Neuronal stem cell (in vitro differentiated cells): ENCODE data around the gene GTF2H3.

Source experiments
- DNase-seq: peaks from one replicate; pipeline ENCODE4 v3.0.0-alpha.2; 2013; ENCODE audit warnings: low spot score
- H2AFZ ChIP-seq: one replicate; pipeline ENCODE4 v1.6.1; 2013; ENCODE audit warnings: mild to moderate bottlenecking, low read length, inconsistent platforms
- H2AK5ac ChIP-seq: 2 replicates; pipeline ENCODE4 v1.6.1; 2013; ENCODE audit warnings: low read depth, mild to moderate bottlenecking, inconsistent platforms, low read length, moderate library complexity, mixed read lengths
- H2BK120ac ChIP-seq: 2 replicates; pipeline ENCODE4 v1.6.1; 2013; ENCODE audit warnings: low read depth, mild to moderate bottlenecking, inconsistent platforms, low read length, moderate library complexity, mixed read lengths
- H2BK12ac ChIP-seq: one replicate; pipeline ENCODE4 v1.6.1; 2013; ENCODE audit warnings: low read length, inconsistent platforms
- H2BK15ac ChIP-seq: 2 replicates; pipeline ENCODE4 v1.6.1; 2013; ENCODE audit warnings: mild to moderate bottlenecking, low read length, inconsistent platforms, mixed read lengths
- H2BK5ac ChIP-seq: one replicate; pipeline ENCODE4 v1.6.1; 2013; ENCODE audit warnings: inconsistent platforms, mild to moderate bottlenecking, low read length, moderate library complexity
- H3K14ac ChIP-seq: one replicate; pipeline ENCODE4 v1.6.1; 2013; ENCODE audit warnings: low read length, inconsistent platforms
- H3K18ac ChIP-seq: 2 replicates; pipeline ENCODE4 v1.6.1; 2013; ENCODE audit warnings: low read length, inconsistent platforms
- H3K23ac ChIP-seq: 2 replicates; pipeline ENCODE4 v1.6.1; 2013; ENCODE audit warnings: low read depth, mild to moderate bottlenecking, mixed read lengths, low read length, inconsistent platforms; ENCODE audit not compliant: poor library complexity
- H3K27ac ChIP-seq: replicated peaks from 3 replicates; pipeline ENCODE4 v1.5.1; 2013; ENCODE audit warnings: low read length, inconsistent platforms
- H3K27me3 ChIP-seq, 3 experiments: 2 replicates each; pipeline ENCODE4 v1.6.1; 2013; ENCODE audit warnings: low read length in 3 of 3, mild to moderate bottlenecking in 2 of 3, inconsistent platforms in 1 of 3, low read depth in 1 of 3, mixed read lengths in 1 of 3, moderate library complexity in 1 of 3; ENCODE audit not compliant: control insufficient read depth in 3 of 3, insufficient read depth in 3 of 3
- H3K36me3 ChIP-seq, 2 donors: replicated peaks in 1 of 2; 2 replicates each; pipeline ENCODE4 v1.6.1; 2013; ENCODE audit warnings: low read length in 2 of 2; ENCODE audit not compliant: control insufficient read depth in 2 of 2, insufficient read depth in 2 of 2
- H3K4ac ChIP-seq: 2 replicates; pipeline ENCODE4 v1.6.1; 2013; ENCODE audit warnings: inconsistent platforms, mild to moderate bottlenecking, low read length, moderate library complexity
- H3K4me1 ChIP-seq, 2 donors: 1 replicate in 1 of 2; 2 replicates in 1 of 2; pipeline ENCODE4 v1.6.1; 2013; ENCODE audit warnings: low read length in 2 of 2, low read depth in 1 of 2; ENCODE audit not compliant: control insufficient read depth in 2 of 2, insufficient read depth in 1 of 2
- H3K4me2 ChIP-seq: one replicate; pipeline ENCODE4 v1.6.1; 2013; ENCODE audit warnings: mild to moderate bottlenecking, low read length, inconsistent platforms; ENCODE audit not compliant: insufficient read depth, poor library complexity, severe bottlenecking
- H3K4me3 ChIP-seq, 2 donors: 2 replicates each; pipeline ENCODE4 v1.5.1; 2013; ENCODE audit warnings: low read length in 2 of 2, mild to moderate bottlenecking in 2 of 2, inconsistent platforms in 1 of 2, moderate library complexity in 1 of 2
- H3K79me1 ChIP-seq: one replicate; pipeline ENCODE4 v1.6.1; 2013; ENCODE audit warnings: low read depth, mild to moderate bottlenecking, inconsistent platforms, low read length, moderate library complexity
- H3K9ac ChIP-seq: one replicate; pipeline ENCODE4 v1.6.1; 2013; ENCODE audit warnings: mild to moderate bottlenecking, low read depth, low read length, inconsistent platforms; ENCODE audit not compliant: poor library complexity
- H3K9me3 ChIP-seq, 2 donors: replicated peaks in 1 of 2; 2 replicates each; pipeline versions ENCODE3 to v1.6.1; 2013; ENCODE audit warnings: low read length in 2 of 2, mild to moderate bottlenecking in 2 of 2, inconsistent platforms in 1 of 2, low read depth in 1 of 2, mixed read lengths in 1 of 2, moderate library complexity in 1 of 2; ENCODE audit not compliant: control insufficient read depth in 2 of 2, insufficient read depth in 1 of 2
- H4K8ac ChIP-seq: one replicate; pipeline ENCODE4 v1.6.1; 2013; ENCODE audit warnings: low read depth, mild to moderate bottlenecking, inconsistent platforms, low read length, moderate library complexity
- H4K91ac ChIP-seq: one replicate; pipeline ENCODE4 v1.6.1; 2013; ENCODE audit warnings: low read length, low read depth, mild to moderate bottlenecking, inconsistent platforms; ENCODE audit not compliant: poor library complexity
- whole genome bisulfite sequencing, 2 donors: extraction: QIAGEN DNeasy Blood & Tissue Kit; methylation state at CpG; one replicate each; pipeline ENCODE4 v1.1.7; 2013; ENCODE audit warnings: missing lambda C conversion rate in 2 of 2, mixed read lengths in 1 of 2; ENCODE audit not compliant: insufficient read length in 2 of 2, insufficient replicate concordance in 1 of 2; ENCODE audit errors: extremely low coverage in 2 of 2; 5-methylcytosine and 5-hydroxymethylcytosine counted together

Gene GTF2H3

GRCh38 chr12:123621101-123621500 is 12.5 kb upstream of the GTF2H3 start:
- H3K9me3 ChIP-seq: no peaks in the 10 kb centered on the region
- H3K4me2 ChIP-seq: no peak overlapping the region
- no peak overlapping the region for H2BK5ac ChIP-seq
- no peak overlapping the region for H2AK5ac ChIP-seq
- H3K14ac ChIP-seq: no peak overlapping the region
- H3K4ac ChIP-seq: no peak overlapping the region
- DNase-seq: no peak
- no peak overlapping the region for H4K8ac ChIP-seq
- H3K4me3 ChIP-seq: no peak overlapping the region
- H3K79me1 ChIP-seq: no peaks in the 10 kb centered on the region
- H4K91ac ChIP-seq: no peak overlapping the region
- no peak overlapping the region for H3K9ac ChIP-seq
- H2BK120ac ChIP-seq: no peak overlapping the region
- WGBS, 2 donors: no CpG with 5 or more reads among the region's 8 CpGs
- no peak overlapping the region for H2AFZ ChIP-seq
- no peak overlapping the region for H3K23ac ChIP-seq
- H3K27ac ChIP-seq: no peak overlapping the region
- H2BK15ac ChIP-seq: no peak overlapping the region
- H2BK12ac ChIP-seq: no peak overlapping the region
- no peaks in the 10 kb centered on the region for H3K4me1 ChIP-seq
- H3K18ac ChIP-seq: no peak overlapping the region
- peaks cover 42 to 95% of the 10 kb centered on the region in 2 donors for H3K36me3 ChIP-seq
- no peaks in the 10 kb centered on the region for H3K27me3 ChIP-seq

GRCh38 chr12:123621619-123622530 is 11.8 kb upstream of the GTF2H3 start:
- Histone ChIP-seq H3K9me3 (no peaks in the 10 kb centered on the region), H4K91ac (no peak overlapping the region), H3K9ac (no peak overlapping the region), H2BK5ac (no peak overlapping the region), H3K14ac (no peak overlapping the region), H3K27ac (no peak overlapping the region), H3K4ac (no peak overlapping the region), H2BK15ac (no peak overlapping the region), H2BK120ac (no peak overlapping the region), H3K4me2 (no peak overlapping the region), H4K8ac (no peak overlapping the region), H3K36me3 (peaks cover 42 to 95% of the 10 kb centered on the region in 2 donors), H2AK5ac (no peak overlapping the region), H3K23ac (no peak overlapping the region), H3K79me1 (no peaks in the 10 kb centered on the region), H3K27me3 (no peaks in the 10 kb centered on the region), H2BK12ac (no peak overlapping the region), H3K4me3 (no peak overlapping the region), H3K18ac (no peak overlapping the region), H3K4me1 (no peaks in the 10 kb centered on the region), H2AFZ (no peak overlapping the region)
- no peak for DNase-seq
- WGBS, 2 donors: no CpG with 5 or more reads among the region's 15 CpGs

GRCh38 chr12:123634142-123634561 is 523 bp downstream of the GTF2H3 start:
- no peak overlapping the region for H3K18ac ChIP-seq
- peak overlapping the region; percentile 90 to 92 for H3K4me3 ChIP-seq
- H3K14ac ChIP-seq: no peak overlapping the region
- DNase-seq: no peak
- WGBS, 2 donors: no CpG with 5 or more reads among the region's 19 CpGs
- no peaks in the 10 kb centered on the region for H3K27me3 ChIP-seq
- no peak overlapping the region for H4K8ac ChIP-seq
- H3K9me3 ChIP-seq: no peaks in the 10 kb centered on the region
- peaks cover 2 to 9% of the 10 kb centered on the region in 2 donors for H3K4me1 ChIP-seq
- H3K79me1 ChIP-seq: no peaks in the 10 kb centered on the region
- H3K36me3 ChIP-seq: peaks cover 12 to 27% of the 10 kb centered on the region in 2 donors
- peak overlapping the region; percentile 77 for H3K9ac ChIP-seq
- no peak overlapping the region for H2BK15ac ChIP-seq
- no peak overlapping the region for H2BK12ac ChIP-seq
- H2AK5ac ChIP-seq: peak overlapping the region; percentile 27
- H3K23ac ChIP-seq: no peak overlapping the region
- H3K4me2 ChIP-seq: peak overlapping the region; percentile 81
- H2BK5ac ChIP-seq: no peak overlapping the region
- no peak overlapping the region for H4K91ac ChIP-seq
- peak overlapping the region; percentile 70 for H2AFZ ChIP-seq
- no peak overlapping the region for H3K4ac ChIP-seq
- H3K27ac ChIP-seq: no peak overlapping the region
- H2BK120ac ChIP-seq: no peak overlapping the region

DNA sequence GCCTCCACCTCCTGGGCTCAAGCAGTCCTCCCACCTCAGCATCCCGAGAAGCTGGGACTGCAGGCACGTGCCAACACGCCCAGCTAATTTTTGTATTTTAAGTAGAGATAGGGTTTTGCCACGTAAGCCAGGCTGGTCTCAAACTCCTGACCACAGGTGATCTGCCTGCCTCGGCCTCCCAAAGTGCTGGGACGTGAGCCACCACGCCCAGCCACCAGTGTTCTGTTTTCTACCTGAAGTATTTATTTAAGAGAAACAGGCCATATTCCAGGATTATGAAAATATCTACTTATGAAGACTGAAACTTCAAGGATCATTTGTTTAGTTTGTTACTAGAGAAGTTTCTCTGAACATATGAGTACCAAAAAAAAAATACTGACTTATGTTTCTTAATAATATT is 10.3 kb downstream of the GTF2H3 start:
- Histone ChIP-seq H2AK5ac (no peak overlapping the region), H2BK120ac (no peak overlapping the region), H3K27me3 (no peaks in the 10 kb centered on the region), H3K14ac (no peak overlapping the region), H3K4ac (no peak overlapping the region), H2BK15ac (no peak overlapping the region), H3K27ac (no peak overlapping the region), H2BK12ac (no peak overlapping the region), H3K23ac (no peak overlapping the region), H4K91ac (no peak overlapping the region), H4K8ac (no peak overlapping the region), H2BK5ac (no peak overlapping the region), H3K18ac (no peak overlapping the region), H3K9ac (no peak overlapping the region), H3K4me2 (no peak overlapping the region), H3K79me1 (peaks cover 2% of the 10 kb centered on the region), H3K36me3 (peaks cover 16 to 84% of the 10 kb centered on the region in 2 donors), H2AFZ (no peak overlapping the region), H3K4me1 (no peaks in the 10 kb centered on the region), H3K9me3 (no peaks in the 10 kb centered on the region), H3K4me3 (no peak overlapping the region)
- no CpG with 5 or more reads among the region's 7 CpGs for WGBS, 2 donors
- no peak for DNase-seq
